CD14-positive monocyte (primary cell): ENCODE results near the gene DOCK10. TPM values are rescaled to one million over a fixed set of nuclear protein-coding genes. Genes with fewer than 3 reads are reported as not detected.

Experiments used
- DNase-seq, 3 donors: peaks; one replicate each; pipeline ENCODE4 v3.0.0-alpha.2; 2011 to 2022
- H2AFZ ChIP-seq: 2 replicates; pipeline ENCODE4 v1.6.0; 2012; ENCODE audit warnings: mild to moderate bottlenecking, low read depth, low read length, inconsistent platforms; ENCODE audit not compliant: insufficient read depth, poor library complexity, severe bottlenecking
- H3K27ac ChIP-seq, 2 donors: 1 replicate in 1 of 2; 2 replicates in 1 of 2; pipeline ENCODE4 v1.5.1; 2012 to 2013; ENCODE audit warnings: low read length in 2 of 2, control low read depth in 1 of 2, inconsistent platforms in 1 of 2, low read depth in 1 of 2, mild to moderate bottlenecking in 1 of 2
- H3K27me3 ChIP-seq, 2 donors: one replicate each; pipeline versions ENCODE4 v1.6.0 to v1.6.1; 2011 to 2013; ENCODE audit warnings: low read length in 2 of 2; ENCODE audit not compliant: control insufficient read depth in 2 of 2, insufficient read depth in 2 of 2
- H3K36me3 ChIP-seq, 2 donors: replicated peaks in 1 of 2; 1 replicate in 1 of 2; 2 replicates in 1 of 2; pipeline versions ENCODE4 v1.5.1 to v1.6.1; 2012 to 2013; ENCODE audit warnings: low read length in 2 of 2, control low read depth in 1 of 2, inconsistent platforms in 1 of 2, mild to moderate bottlenecking in 1 of 2; ENCODE audit not compliant: insufficient read depth in 2 of 2, control insufficient read depth in 1 of 2
- H3K4me1 ChIP-seq, 2 donors: 1 replicate in 1 of 2; 2 replicates in 1 of 2; pipeline versions ENCODE4 v1.5.1 to v1.6.1; 2012 to 2013; ENCODE audit warnings: low read length in 2 of 2, control low read depth in 1 of 2, inconsistent platforms in 1 of 2, mild to moderate bottlenecking in 1 of 2, moderate library complexity in 1 of 2; ENCODE audit not compliant: insufficient read depth in 2 of 2, control insufficient read depth in 1 of 2
- H3K4me2 ChIP-seq: replicated peaks from 2 replicates; pipeline ENCODE3; 2012; ENCODE audit warnings: low read length, moderate library complexity, mild to moderate bottlenecking; ENCODE audit not compliant: poor library complexity, severe bottlenecking; ENCODE audit errors: extremely low read depth
- H3K4me3 ChIP-seq, 3 experiments: fragments of 200-600 bp in 1 of 3; sonication (generic) in 1 of 3; replicated peaks in 1 of 3; 1 replicate in 2 of 3; 2 replicates in 1 of 3; pipeline ENCODE4 v1.5.1; 2011 to 2013; ENCODE audit warnings: low read length in 3 of 3, mild to moderate bottlenecking in 3 of 3, control low read depth in 2 of 3, low read depth in 2 of 3, inconsistent platforms in 1 of 3, moderate library complexity in 1 of 3
- H3K79me2 ChIP-seq: 2 replicates; pipeline ENCODE4 v1.6.0; 2012; ENCODE audit warnings: mild to moderate bottlenecking, control low read depth, inconsistent platforms, low read length, moderate library complexity; ENCODE audit not compliant: insufficient read depth
- H3K9ac ChIP-seq: 2 replicates; pipeline ENCODE4 v1.6.0; 2017; ENCODE audit warnings: low read length, mild to moderate bottlenecking; ENCODE audit not compliant: insufficient read depth, poor library complexity, severe bottlenecking
- H3K9me3 ChIP-seq, 2 donors: replicated peaks in 1 of 2; 1 replicate in 1 of 2; 2 replicates in 1 of 2; pipeline versions ENCODE4 v1.5.1 to v1.6.1; 2012 to 2013; ENCODE audit warnings: low read length in 2 of 2, control low read depth in 1 of 2; ENCODE audit not compliant: control insufficient read depth in 1 of 2, insufficient read depth in 1 of 2
- H4K20me1 ChIP-seq: 2 replicates; pipeline ENCODE4 v1.6.0; 2012; ENCODE audit warnings: mild to moderate bottlenecking, low read length, control low read depth, moderate library complexity; ENCODE audit not compliant: insufficient read depth
- H3K27ac Mint-ChIP-seq, 7 donors: one replicate each; pipeline ENCODE4 v1.8.0; 2020; ENCODE audit warnings: mild to moderate bottlenecking in 7 of 7, mixed read lengths in 7 of 7, moderate library complexity in 6 of 7, inconsistent platforms in 2 of 7
- H3K27me3 Mint-ChIP-seq, 3 donors: one replicate each; pipeline ENCODE4 v1.8.0; 2021 to 2022; ENCODE audit warnings: low read depth in 3 of 3, mild to moderate bottlenecking in 3 of 3, mixed read lengths in 3 of 3, moderate library complexity in 3 of 3, inconsistent platforms in 1 of 3
- H3K36me3 Mint-ChIP-seq, 2 donors: one replicate each; pipeline ENCODE4 v1.8.0; 2020; ENCODE audit warnings: mixed read lengths in 2 of 2, inconsistent platforms in 1 of 2, mild to moderate bottlenecking in 1 of 2
- H3K4me1 Mint-ChIP-seq: one replicate; pipeline ENCODE4 v1.8.0; 2020; ENCODE audit warnings: mild to moderate bottlenecking, mixed read lengths
- H3K4me3 Mint-ChIP-seq, 2 donors: one replicate each; pipeline ENCODE4 v1.8.0; 2020; ENCODE audit warnings: mild to moderate bottlenecking in 2 of 2, mixed read lengths in 2 of 2, moderate library complexity in 1 of 2
- H3K9me3 Mint-ChIP-seq, 7 donors: one replicate each; pipeline ENCODE4 v1.8.0; 2020 to 2022; ENCODE audit warnings: mixed read lengths in 7 of 7, mild to moderate bottlenecking in 6 of 7, moderate library complexity in 6 of 7, inconsistent platforms in 2 of 7
- CTCF ChIP-seq: fragments of 200-600 bp; IDR thresholded peaks from one replicate; pipeline ENCODE4 v1.8.0; 2022; ENCODE audit warnings: antibody characterized with exemption, mild to moderate bottlenecking
- WGBS: methylation state at CpG from one replicate; pipeline ENCODE4 v1.1.5; 2013; ENCODE audit warnings: missing lambda C conversion rate; ENCODE audit not compliant: insufficient coverage; 5-methylcytosine and 5-hydroxymethylcytosine counted together
- intact Hi-C, 2 donors: fragments of 100-400 bp; cut with micrococcal nuclease; formaldehyde crosslinking; loops; one replicate each; pipeline versions ENCODE4 v1.15.0 to v1.15.1; 2023
- polyA plus RNA-seq, 3 donors: library from polyadenylated mRNA; depleted of rRNA in 1 of 3; unstranded in 2 of 3; stranded (reverse) in 1 of 3; fragments of 300-500 nt in 2 of 3; fragments of >200 nt in 1 of 3; fragmentation: Illumina TruSeq in 2 of 3; gene quantifications; 1 replicate in 2 of 3; 2 replicates in 1 of 3; pipeline ENCODE4 v1.2.3, GENCODE V29; 2012 to 2021

Gene DOCK10
- polyA plus RNA-seq, 3 donors, result 9.5 to 30.9 (median 16.5) TPM

- no peak overlapping the region for H3K27ac Mint-ChIP-seq
- H3K36me3 Mint-ChIP-seq, result peaks cover 82 to 89% of the 10 kb centered on the region in 2 donors
- Histone ChIP-seq H4K20me1 (no peaks in the 10 kb centered on the region), H3K4me2 (no peak overlapping the region), H3K9ac (no peak overlapping the region), H3K9me3 (no peaks in the 10 kb centered on the region), H3K27ac (no peak overlapping the region), H3K79me2 (no peaks in the 10 kb centered on the region), H2AFZ (no peak overlapping the region), H3K36me3 (peaks cover 86 to 99% of the 10 kb centered on the region in 2 donors), H3K27me3 (no peaks in the 10 kb centered on the region), H3K4me3 (no peak overlapping the region), H3K4me1 (no peaks in the 10 kb centered on the region)
- intact Hi-C loops, result no loop called here
- TF ChIP-seq CTCF, result no peak
- H3K4me3 Mint-ChIP-seq, result no peak overlapping the region
- no peaks in the 10 kb centered on the region for H3K4me1 Mint-ChIP-seq
- peaks cover 0 to 8% (median 3%) of the 10 kb centered on the region in 7 donors for H3K9me3 Mint-ChIP-seq
- DNase-seq, result no peak
- H3K27me3 Mint-ChIP-seq, result no peaks in the 10 kb centered on the region
Observed at GRCh38 chr2:224838335-224838734, 203.9 kb downstream of the DOCK10 start.

GRCh38 chr2:224837558-224837957 is 204.7 kb downstream of the DOCK10 start:
- Mint-ChIP-seq H3K4me3 (no peak overlapping the region), H3K4me1 (no peaks in the 10 kb centered on the region), H3K36me3 (peaks cover 82 to 89% of the 10 kb centered on the region in 2 donors), H3K27ac (peak overlapping the region in 1 of 7 donors; percentile 3), H3K27me3 (no peaks in the 10 kb centered on the region), H3K9me3 (peaks cover 0 to 8% (median 3%) of the 10 kb centered on the region in 7 donors)
- no peak for DNase-seq
- no peak overlapping the region for H3K4me2 ChIP-seq
- no peaks in the 10 kb centered on the region for H3K4me1 ChIP-seq
- no peak overlapping the region for H3K27ac ChIP-seq
- H3K79me2 ChIP-seq, result no peaks in the 10 kb centered on the region
- no peak overlapping the region for H3K4me3 ChIP-seq
- H3K36me3 ChIP-seq, result peaks cover 86 to 99% of the 10 kb centered on the region in 2 donors
- TF ChIP-seq CTCF, result no peak
- H3K27me3 ChIP-seq, result no peaks in the 10 kb centered on the region
- intact Hi-C loops, result no loop called here
- no peaks in the 10 kb centered on the region for H4K20me1 ChIP-seq
- no CpG with 5 or more reads among the region's 3 CpGs for WGBS
- no peaks in the 10 kb centered on the region for H3K9me3 ChIP-seq
- no peak overlapping the region for H2AFZ ChIP-seq
- no peak overlapping the region for H3K9ac ChIP-seq
